NK-92 treated with Interleukin-12 subunit alpha and Interleukin-12 subunit beta, amount 100 ng/mL, for 24 hours (cell line): ENCODE measurements around the gene SGIP1.

Experiments
- DNase-seq: peaks from one replicate; lab custom pipeline; 2025; lab: John Stamatoyannopoulos, UW

Gene SGIP1

GRCh38 chr1:66605419-66605997 is 71.6 kb downstream of the SGIP1 start:
- DNase-seq = no peak

GRCh38 chr1:66606362-66607065 is 72.6 kb downstream of the SGIP1 start:
- no peak for DNase-seq

- no peak for DNase-seq
These were observed 73.5 kb downstream of the SGIP1 start for GRCh38 chr1:66607458-66607857.

- DNase-seq = no peak
These were observed 79.2 kb downstream of the SGIP1 start for GRCh38 chr1:66613187-66613586.

GRCh38 chr1:66617362-66618184 is 83.6 kb downstream of the SGIP1 start:
- DNase-seq = no peak

- DNase-seq = no peak
These were observed 84.4 kb downstream of the SGIP1 start for GRCh38 chr1:66618390-66618789.

- DNase-seq = no peak
These were observed 89.9 kb downstream of the SGIP1 start for GRCh38 chr1:66623812-66624211.

- DNase-seq = no peak
These were observed 90.6 kb downstream of the SGIP1 start for GRCh38 chr1:66624412-66625060.

- no peak for DNase-seq
These were observed 92.3 kb downstream of the SGIP1 start for GRCh38 chr1:66626261-66626660.

- DNase-seq = no peak
These were observed 95.0 kb downstream of the SGIP1 start for GRCh38 chr1:66628926-66629325.

- DNase-seq = no peak
These were observed 99.2 kb downstream of the SGIP1 start for GRCh38 chr1:66633159-66633558.

GRCh38 chr1:66637146-66637545 is 103.2 kb downstream of the SGIP1 start:
- DNase-seq = no peak

GRCh38 chr1:66641891-66642473 is 108.0 kb downstream of the SGIP1 start:
- DNase-seq = no peak

- no peak for DNase-seq
These were observed 109.0 kb downstream of the SGIP1 start for GRCh38 chr1:66642992-66643391.

GRCh38 chr1:66644331-66644730 is 110.4 kb downstream of the SGIP1 start:
- DNase-seq = no peak

GRCh38 chr1:66648901-66649595 is 115.1 kb downstream of the SGIP1 start:
- no peak for DNase-seq

GRCh38 chr1:66652556-66652955 is 118.6 kb downstream of the SGIP1 start:
- DNase-seq = no peak

GRCh38 chr1:66654643-66655042 is 120.7 kb downstream of the SGIP1 start:
- DNase-seq = no peak

GRCh38 chr1:66671455-66671854 is 137.5 kb downstream of the SGIP1 start:
- DNase-seq = no peak

- no peak for DNase-seq
These were observed 142.8 kb downstream of the SGIP1 start for GRCh38 chr1:66676613-66677298.

- DNase-seq = no peak
These were observed 144.2 kb downstream of the SGIP1 start for GRCh38 chr1:66678146-66678545.
